NT2/D1 (cell line): ENCODE measurements around the gene COX17.

ENCODE experiments used
- SUZ12 ChIP-seq: IDR thresholded peaks from 2 replicates; pipeline ENCODE4 v1.6.1; 2011; ENCODE audit not compliant: insufficient read length, insufficient read depth; ENCODE audit errors: extremely low read depth
- YY1 ChIP-seq: IDR thresholded peaks from 2 replicates; pipeline ENCODE4 v1.6.1; 2011; ENCODE audit not compliant: insufficient read length, insufficient read depth
- ZNF274 ChIP-seq: IDR thresholded peaks from 2 replicates; pipeline ENCODE4 v1.6.1; 2011; ENCODE audit warnings: mild to moderate bottlenecking, low read depth, low read length

GRCh38 chr3:119681279-119681678 is 4.1 kb upstream of the COX17 start:
- TF ChIP-seq SUZ12 (no peak), YY1 (no peak), ZNF274 (no peak)
